OCI-LY3 (cell line): ENCODE data around the gene GPC3.

ENCODE experiments used
- EZH2phosphoT487 ChIP-seq: fragments of 200-600 bp; shearing (Covaris generic); IDR thresholded peaks from 2 replicates; pipeline ENCODE4 v1.6.1; 2018; ENCODE audit warnings: antibody characterized with exemption, mixed run types, low read depth
- TF ChIP-seq, protein P1 (sequence below): fragments of 200-600, 300-600 bp; sonication (generic); IDR thresholded peaks from 2 replicates; pipeline ENCODE4 v1.5.1; 2014; ENCODE audit warnings: antibody characterized with exemption, low read length, low read depth

DNA sequence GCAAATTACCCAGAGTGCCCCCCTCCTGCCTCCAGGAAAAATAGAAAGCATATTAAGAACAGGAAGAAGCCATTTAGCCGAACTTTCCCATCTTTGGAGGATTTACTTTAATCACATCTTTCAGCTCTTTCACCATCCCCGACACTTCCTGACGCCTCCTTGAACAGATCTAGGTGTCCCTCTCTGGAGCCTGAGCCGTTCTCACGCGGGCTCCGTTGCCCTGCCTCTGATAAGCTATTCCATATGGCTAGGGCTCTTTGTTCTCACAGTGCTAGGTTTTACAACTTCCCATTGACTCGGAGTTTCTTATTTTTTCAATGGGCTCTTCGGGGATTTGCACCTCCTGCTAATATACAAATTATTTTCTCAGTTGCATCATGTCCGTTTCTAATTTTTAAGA, 488.0 kb downstream of the GPC3 start:
- TF ChIP-seq, protein P1, sequence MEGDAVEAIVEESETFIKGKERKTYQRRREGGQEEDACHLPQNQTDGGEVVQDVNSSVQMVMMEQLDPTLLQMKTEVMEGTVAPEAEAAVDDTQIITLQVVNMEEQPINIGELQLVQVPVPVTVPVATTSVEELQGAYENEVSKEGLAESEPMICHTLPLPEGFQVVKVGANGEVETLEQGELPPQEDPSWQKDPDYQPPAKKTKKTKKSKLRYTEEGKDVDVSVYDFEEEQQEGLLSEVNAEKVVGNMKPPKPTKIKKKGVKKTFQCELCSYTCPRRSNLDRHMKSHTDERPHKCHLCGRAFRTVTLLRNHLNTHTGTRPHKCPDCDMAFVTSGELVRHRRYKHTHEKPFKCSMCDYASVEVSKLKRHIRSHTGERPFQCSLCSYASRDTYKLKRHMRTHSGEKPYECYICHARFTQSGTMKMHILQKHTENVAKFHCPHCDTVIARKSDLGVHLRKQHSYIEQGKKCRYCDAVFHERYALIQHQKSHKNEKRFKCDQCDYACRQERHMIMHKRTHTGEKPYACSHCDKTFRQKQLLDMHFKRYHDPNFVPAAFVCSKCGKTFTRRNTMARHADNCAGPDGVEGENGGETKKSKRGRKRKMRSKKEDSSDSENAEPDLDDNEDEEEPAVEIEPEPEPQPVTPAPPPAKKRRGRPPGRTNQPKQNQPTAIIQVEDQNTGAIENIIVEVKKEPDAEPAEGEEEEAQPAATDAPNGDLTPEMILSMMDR: no peak
- no peak for TF ChIP-seq EZH2phosphoT487
